Prostate gland (tissue), 2 donors: ENCODE results near the gene TMEM59L. TPM values are rescaled to one million over a fixed set of nuclear protein-coding genes. Genes with fewer than 3 reads are reported as not detected.

Source experiments
- DNase-seq: peaks from one replicate; pipeline ENCODE4 v3.0.0-alpha.2; 2019; ENCODE audit warnings: low spot score
- H3K27ac ChIP-seq, 2 donors: fragments of 200-600 bp; sonication (generic); 2 replicates each; pipeline ENCODE4 v1.5.1; 2017 to 2019
- H3K27me3 ChIP-seq: fragments of 200-600 bp; sonication (generic); replicated peaks from 2 replicates; pipeline ENCODE4 v1.5.1; 2019; ENCODE audit not compliant: insufficient read depth
- H3K36me3 ChIP-seq, 2 donors: fragments of 200-600 bp; sonication (generic); 1 replicate in 1 of 2; 2 replicates in 1 of 2; pipeline versions ENCODE4 v1.5.1 to v1.8.1; 2017 to 2019
- H3K4me1 ChIP-seq: fragments of 200-600 bp; sonication (generic); replicated peaks from 2 replicates; pipeline ENCODE4 v1.5.1; 2019
- H3K4me3 ChIP-seq, 2 donors: fragments of 200-600 bp; sonication (generic); 2 replicates each; pipeline ENCODE4 v1.5.1; 2017 to 2019
- H3K9me3 ChIP-seq: fragments of 200-600 bp; sonication (generic); 2 replicates; pipeline ENCODE4 v1.5.1; 2017
- POLR2A ChIP-seq: fragments of 450-650 bp; IDR thresholded peaks from one replicate; pipeline ENCODE4 v1.6.1; 2016; ENCODE audit warnings: antibody characterized with exemption, mild to moderate bottlenecking
- POLR2AphosphoS5 ChIP-seq: sonication (generic); formaldehyde crosslinking; IDR thresholded peaks from one replicate; pipeline ENCODE4 v1.6.1; 2017; ENCODE audit warnings: antibody characterized with exemption
- WGBS: methylation state at CpG from one replicate; pipeline ENCODE4 v1.1.5; 2018; 5-methylcytosine and 5-hydroxymethylcytosine counted together
- intact Hi-C: fragments of 100-400 bp; cut with DNase I; formaldehyde crosslinking; loops from one replicate; pipeline ENCODE4 v1.14.2; 2022
- total RNA-seq, 2 donors: library from RNA; depleted of rRNA; stranded (reverse); fragments of >200 nt; gene quantifications; one replicate each; pipeline ENCODE4 v1.1.0, GENCODE V29; 2016
- TF ChIP-seq, protein P1 (sequence below), 4 experiments: fragments of 200-600 bp in 2 of 4; fragments of 450-650 bp in 2 of 4; sonication (generic) in 2 of 4; IDR thresholded peaks; 1 replicate in 3 of 4; 2 replicates in 1 of 4; pipeline ENCODE4 v1.5.1; 2016 to 2019; ENCODE audit warnings: antibody characterized with exemption in 4 of 4, mild to moderate bottlenecking in 2 of 4, moderate library complexity in 2 of 4

The TMEM59L gene
- total RNA-seq = 1 to 10 TPM in 1 of 2 donors, under 1 TPM in 1; 0.27 to 3.6 TPM

DNA sequence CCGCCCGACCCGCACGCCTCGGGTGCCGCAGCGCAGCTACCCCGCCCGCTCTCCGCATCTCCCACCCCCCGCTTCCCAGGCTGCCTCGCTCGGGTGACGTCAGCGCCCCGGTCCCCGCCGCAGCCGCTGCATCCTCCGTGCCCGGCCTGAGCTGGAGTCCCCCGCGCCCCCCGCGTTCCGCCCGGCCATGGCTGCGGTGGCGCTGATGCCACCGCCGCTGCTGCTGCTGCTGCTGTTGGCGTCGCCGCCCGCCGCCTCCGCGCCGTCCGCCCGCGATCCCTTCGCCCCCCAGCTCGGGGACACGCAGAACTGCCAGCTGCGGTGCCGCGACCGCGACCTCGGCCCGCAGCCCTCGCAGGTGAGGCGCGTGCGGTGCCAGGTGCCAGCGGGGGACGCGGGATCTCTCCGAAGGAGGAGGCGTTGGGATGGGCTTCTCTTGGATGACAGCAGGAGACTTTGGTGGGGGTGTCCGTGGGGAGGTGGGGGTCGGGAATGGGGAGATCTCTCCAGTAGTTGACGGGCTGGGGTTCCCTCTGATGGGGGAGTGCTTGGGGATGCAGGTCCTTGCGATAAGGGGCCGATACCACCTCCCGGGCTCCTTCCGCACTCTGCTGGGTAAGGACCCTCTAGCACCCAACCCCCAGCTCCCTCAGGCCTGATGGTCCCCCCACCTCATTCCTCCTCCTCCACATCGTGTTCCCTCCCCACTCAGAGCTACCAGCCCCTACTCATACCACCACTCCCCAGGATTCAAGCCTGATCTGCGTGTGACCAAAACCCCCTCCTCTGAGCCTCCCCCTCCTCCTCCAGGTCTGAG is at the start of gene TMEM59L:
Gene TMEM59L (plus strand): TSS at position 99 of the 817 bp plus-strand sequence. CDS start 89 bp downstream, at position 188.
- Histone ChIP-seq H3K4me3 (peak within 1 kb of the TSS; percentile 20 to 31), H3K27me3 (peaks cover 47% of the 10 kb centered on the region), H3K9me3 (no peaks in the 10 kb centered on the region), H3K27ac (no peak within 1 kb of the TSS), H3K4me1 (peaks cover 8% of the 10 kb centered on the region), H3K36me3 (no peaks in the 10 kb centered on the region)
- intact Hi-C loops = no loop called here
- no peak for TF ChIP-seq POLR2AphosphoS5
- no peak for TF ChIP-seq POLR2A
- TF ChIP-seq, protein P1, sequence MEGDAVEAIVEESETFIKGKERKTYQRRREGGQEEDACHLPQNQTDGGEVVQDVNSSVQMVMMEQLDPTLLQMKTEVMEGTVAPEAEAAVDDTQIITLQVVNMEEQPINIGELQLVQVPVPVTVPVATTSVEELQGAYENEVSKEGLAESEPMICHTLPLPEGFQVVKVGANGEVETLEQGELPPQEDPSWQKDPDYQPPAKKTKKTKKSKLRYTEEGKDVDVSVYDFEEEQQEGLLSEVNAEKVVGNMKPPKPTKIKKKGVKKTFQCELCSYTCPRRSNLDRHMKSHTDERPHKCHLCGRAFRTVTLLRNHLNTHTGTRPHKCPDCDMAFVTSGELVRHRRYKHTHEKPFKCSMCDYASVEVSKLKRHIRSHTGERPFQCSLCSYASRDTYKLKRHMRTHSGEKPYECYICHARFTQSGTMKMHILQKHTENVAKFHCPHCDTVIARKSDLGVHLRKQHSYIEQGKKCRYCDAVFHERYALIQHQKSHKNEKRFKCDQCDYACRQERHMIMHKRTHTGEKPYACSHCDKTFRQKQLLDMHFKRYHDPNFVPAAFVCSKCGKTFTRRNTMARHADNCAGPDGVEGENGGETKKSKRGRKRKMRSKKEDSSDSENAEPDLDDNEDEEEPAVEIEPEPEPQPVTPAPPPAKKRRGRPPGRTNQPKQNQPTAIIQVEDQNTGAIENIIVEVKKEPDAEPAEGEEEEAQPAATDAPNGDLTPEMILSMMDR (IDR thresholded peaks at IDR 0.05) = no peak
- 5% methylated on average over 56 of the region's 70 CpGs for WGBS
- no peak for DNase-seq

DNA sequence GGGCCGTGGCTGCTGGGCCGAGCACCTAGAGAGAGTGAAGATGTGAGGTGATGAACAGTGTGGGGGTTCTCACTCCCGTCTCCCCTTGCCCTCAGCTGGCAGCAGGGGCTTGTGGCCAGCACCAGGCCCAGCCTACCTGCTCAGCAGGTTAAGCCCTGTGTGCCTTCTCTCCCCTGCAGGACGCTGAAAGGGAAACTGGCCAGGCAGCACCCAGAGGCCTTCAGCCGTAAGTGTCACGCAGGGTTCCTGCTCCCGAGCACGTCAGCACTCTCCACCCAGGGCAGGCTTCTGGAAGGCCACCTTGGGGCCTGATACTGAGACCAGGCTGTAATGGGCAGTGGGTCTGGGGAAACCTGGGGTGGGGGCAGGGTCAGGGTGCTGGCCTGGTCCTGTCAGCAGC is 45.7 kb upstream of the TMEM59L start:
- no peak overlapping the region for H3K27ac ChIP-seq
- DNase-seq = no peak
- H3K4me1 ChIP-seq = no peaks in the 10 kb centered on the region
- intact Hi-C loops = no loop called here
- H3K36me3 ChIP-seq = peaks cover 2 to 14% of the 10 kb centered on the region in 2 donors
- 88% methylated on average over 7 of the region's 8 CpGs for WGBS
- H3K27me3 ChIP-seq = no peaks in the 10 kb centered on the region
- no peaks in the 10 kb centered on the region for H3K9me3 ChIP-seq
- TF ChIP-seq POLR2AphosphoS5 = no peak
- TF ChIP-seq, protein P1 (IDR thresholded peaks at IDR 0.05) = no peak
- no peak for TF ChIP-seq POLR2A
- H3K4me3 ChIP-seq = no peak overlapping the region

DNA sequence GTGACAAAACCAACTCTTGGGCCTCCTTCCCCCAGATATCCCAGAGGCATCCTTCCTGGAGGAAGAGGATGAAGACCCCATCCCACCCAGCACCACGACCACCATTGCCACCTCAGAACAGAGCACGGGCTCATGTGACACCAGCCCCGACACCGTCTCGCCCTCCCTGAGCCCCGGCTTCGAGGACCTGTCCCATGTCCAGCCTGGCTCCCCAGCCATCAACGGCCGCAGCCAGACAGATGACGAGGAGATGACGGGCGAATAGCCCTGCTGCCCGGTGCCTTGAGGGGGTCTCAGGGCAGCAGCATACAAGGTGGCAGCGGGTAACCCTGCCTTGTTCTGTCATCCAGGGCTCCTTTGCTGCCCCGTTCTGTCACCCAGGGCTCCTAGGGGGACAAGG is 44.3 kb upstream of the TMEM59L start:
- Histone ChIP-seq H3K4me3 (no peak overlapping the region), H3K27me3 (no peaks in the 10 kb centered on the region), H3K36me3 (peaks cover 2 to 17% of the 10 kb centered on the region in 2 donors), H3K9me3 (no peaks in the 10 kb centered on the region), H3K4me1 (peaks cover 11% of the 10 kb centered on the region), H3K27ac (no peak overlapping the region)
- TF ChIP-seq POLR2A = no peak
- TF ChIP-seq POLR2AphosphoS5 = no peak
- WGBS = 91% methylated on average over 15 of the region's 15 CpGs
- intact Hi-C loops = no loop called here
- DNase-seq = no peak

DNA sequence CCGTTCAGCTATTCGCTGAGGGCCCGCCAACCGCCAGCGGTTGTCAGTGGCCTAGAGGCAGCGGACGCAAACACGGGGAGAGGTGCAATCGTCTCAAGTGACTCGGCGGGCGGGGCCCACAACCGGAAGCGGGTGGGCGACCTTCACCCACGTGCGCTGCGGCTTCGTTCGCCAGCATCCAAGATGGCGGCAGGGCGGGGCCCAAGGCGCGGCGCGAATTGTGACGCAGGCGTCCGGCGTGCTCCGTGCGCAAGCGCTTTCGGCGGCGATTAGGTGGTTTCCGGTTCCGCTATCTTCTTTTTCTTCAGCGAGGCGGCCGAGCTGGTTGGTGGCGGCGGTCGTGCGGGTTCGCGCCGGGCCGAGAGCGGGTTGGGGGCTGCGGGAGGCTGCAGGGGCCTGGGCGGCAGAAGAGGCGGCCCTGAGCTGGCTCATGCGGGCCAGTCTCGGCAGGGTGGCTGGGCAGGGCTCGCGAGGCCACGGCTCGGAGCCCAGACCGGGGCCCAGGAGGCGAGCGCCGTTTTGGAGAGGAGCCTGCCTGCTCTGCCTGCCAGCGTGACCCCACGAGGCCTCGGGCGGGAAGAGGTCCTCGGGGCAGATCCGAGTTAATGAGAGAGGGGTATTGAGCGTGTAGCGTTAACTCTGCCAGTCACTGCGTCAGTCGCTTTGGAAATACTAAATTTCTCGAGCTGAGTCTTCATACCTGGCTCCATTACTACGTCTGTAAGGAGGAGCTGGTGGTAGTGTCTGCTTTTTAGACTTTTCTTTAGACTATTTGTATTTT is 40.9 kb upstream of the TMEM59L start, which contains the start of gene UBA52:
Gene UBA52 (plus strand): TSS at position 294 of the 781 bp plus-strand sequence. CDS start 1,444 bp downstream, outside the sequence.
- Histone ChIP-seq H3K36me3 (peaks cover 13 to 17% of the 10 kb centered on the region in 2 donors), H3K27ac (peak within 1 kb of the TSS; percentile 80 to 82), H3K9me3 (no peaks in the 10 kb centered on the region), H3K4me3 (peak within 1 kb of the TSS; percentile 75 to 79), H3K27me3 (no peaks in the 10 kb centered on the region), H3K4me1 (peaks cover 11% of the 10 kb centered on the region)
- peak; percentile 98 for DNase-seq
- intact Hi-C loops = loop anchor here (5.0 kb wide), 1 partner anchor 119 kb away; no protein-coding TSS in a partner anchor
- TF ChIP-seq POLR2AphosphoS5 (peak; percentile 100), POLR2A (peak; percentile 84)
- TF ChIP-seq, protein P1 (IDR thresholded peaks at IDR 0.05) = peak in 2 of 4 experiments; percentile 16 to 42
- under 1% methylated on average over 70 of the region's 75 CpGs for WGBS

DNA sequence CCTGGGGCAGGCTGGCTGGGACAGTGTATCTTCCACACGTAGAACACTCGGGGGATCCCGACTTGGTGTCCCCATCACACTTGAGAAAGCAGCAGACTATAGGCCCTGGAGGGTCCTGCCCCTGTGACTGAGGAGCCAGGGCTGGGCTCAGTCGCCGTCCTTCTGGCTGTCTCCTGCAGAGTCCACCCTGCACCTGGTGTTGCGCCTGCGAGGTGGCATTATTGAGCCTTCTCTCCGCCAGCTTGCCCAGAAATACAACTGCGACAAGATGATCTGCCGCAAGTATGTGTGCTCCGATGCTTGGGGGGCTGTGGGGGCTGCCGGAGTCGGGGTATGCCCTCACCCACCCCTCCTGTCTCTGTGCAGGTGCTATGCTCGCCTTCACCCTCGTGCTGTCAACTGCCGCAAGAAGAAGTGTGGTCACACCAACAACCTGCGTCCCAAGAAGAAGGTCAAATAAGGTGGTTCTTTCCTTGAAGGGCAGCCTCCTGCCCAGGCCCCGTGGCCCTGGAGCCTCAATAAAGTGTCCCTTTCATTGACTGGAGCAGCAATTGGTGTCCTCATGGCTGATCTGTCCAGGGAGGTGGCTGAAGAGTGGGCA is 37.9 kb upstream of the TMEM59L start:
- 96% methylated on average over 18 of the region's 18 CpGs for WGBS
- H3K4me1 ChIP-seq = peaks cover 11% of the 10 kb centered on the region
- no peaks in the 10 kb centered on the region for H3K9me3 ChIP-seq
- no peak overlapping the region for H3K4me3 ChIP-seq
- no peaks in the 10 kb centered on the region for H3K27me3 ChIP-seq
- H3K27ac ChIP-seq = no peak overlapping the region
- H3K36me3 ChIP-seq = peaks cover 10 to 17% of the 10 kb centered on the region in 2 donors
- DNase-seq = no peak
- intact Hi-C loops = loop anchor here (5.0 kb wide), 1 partner anchor 122 kb away; no protein-coding TSS in a partner anchor
- TF ChIP-seq POLR2AphosphoS5 = no peak
- TF ChIP-seq POLR2A = no peak
- TF ChIP-seq, protein P1 (IDR thresholded peaks at IDR 0.05) = no peak
